AG04449 (cell line): ENCODE measurements around the gene MRPS35.

Experiments
- CTCF ChIA-PET: fragments of 350-600 bp; formaldehyde crosslinking; extraction: SDS; loops from one replicate; lab custom pipeline; 2021; ENCODE audit warnings: antibody characterized with exemption; lab: Yijun Ruan, JAX
- POLR2A ChIA-PET: fragments of 400-600, 350-600 bp; formaldehyde crosslinking; extraction: SDS; loops from one replicate; lab custom pipeline; 2020; ENCODE audit warnings: antibody characterized with exemption, inconsistent platforms; lab: Yijun Ruan, JAX
- DNase-seq: peaks from one replicate; pipeline ENCODE4 v3.0.0-alpha.2; 2010; ENCODE audit warnings: low read depth, low spot score
- H3K4me3 ChIP-seq: 2 replicates; pipeline ENCODE4 v1.5.1; 2011; ENCODE audit warnings: low read depth, mild to moderate bottlenecking, control low read depth, low read length
- TF ChIP-seq, protein P1 (sequence below): IDR thresholded peaks from one replicate; pipeline ENCODE4 v1.5.1; 2011; ENCODE audit warnings: mild to moderate bottlenecking, moderate library complexity, low read length, control low read depth, inconsistent platforms; ENCODE audit not compliant: insufficient read depth; ENCODE audit errors: missing control alignments

MRPS35 gene

GRCh38 chr12:27772328-27773049 lies 61.9 kb downstream of the MRPS35 start:
- CTCF ChIA-PET = interaction anchor here (0.7 kb wide), 1 partner anchor 49 kb away, joined by 3 read pairs; no protein-coding TSS in a partner anchor
- TF ChIP-seq, protein P1, sequence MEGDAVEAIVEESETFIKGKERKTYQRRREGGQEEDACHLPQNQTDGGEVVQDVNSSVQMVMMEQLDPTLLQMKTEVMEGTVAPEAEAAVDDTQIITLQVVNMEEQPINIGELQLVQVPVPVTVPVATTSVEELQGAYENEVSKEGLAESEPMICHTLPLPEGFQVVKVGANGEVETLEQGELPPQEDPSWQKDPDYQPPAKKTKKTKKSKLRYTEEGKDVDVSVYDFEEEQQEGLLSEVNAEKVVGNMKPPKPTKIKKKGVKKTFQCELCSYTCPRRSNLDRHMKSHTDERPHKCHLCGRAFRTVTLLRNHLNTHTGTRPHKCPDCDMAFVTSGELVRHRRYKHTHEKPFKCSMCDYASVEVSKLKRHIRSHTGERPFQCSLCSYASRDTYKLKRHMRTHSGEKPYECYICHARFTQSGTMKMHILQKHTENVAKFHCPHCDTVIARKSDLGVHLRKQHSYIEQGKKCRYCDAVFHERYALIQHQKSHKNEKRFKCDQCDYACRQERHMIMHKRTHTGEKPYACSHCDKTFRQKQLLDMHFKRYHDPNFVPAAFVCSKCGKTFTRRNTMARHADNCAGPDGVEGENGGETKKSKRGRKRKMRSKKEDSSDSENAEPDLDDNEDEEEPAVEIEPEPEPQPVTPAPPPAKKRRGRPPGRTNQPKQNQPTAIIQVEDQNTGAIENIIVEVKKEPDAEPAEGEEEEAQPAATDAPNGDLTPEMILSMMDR = no peak
- no peak overlapping the region for H3K4me3 ChIP-seq
- POLR2A ChIA-PET = no interaction called here
- DNase-seq = no peak

- no peak for DNase-seq
- no peak overlapping the region for H3K4me3 ChIP-seq
- TF ChIP-seq, protein P1 = no peak
- ChIA-PET POLR2A (no interaction called here), CTCF (interaction anchor here (1.5 kb wide), 1 partner anchor 16 kb away, joined by 3 read pairs; no protein-coding TSS in a partner anchor)
Observed at GRCh38 chr12:27777141-27777540, 66.5 kb downstream of the MRPS35 start.

- TF ChIP-seq, protein P1 = no peak
- no peak for DNase-seq
- H3K4me3 ChIP-seq = no peak overlapping the region
- POLR2A ChIA-PET = no interaction called here
- CTCF ChIA-PET = interaction anchor here (1.3 to 2.7 kb wide), 3 partner anchors 9 to 163 kb away, joined by 3 to 8 read pairs (median 5); no protein-coding TSS in a partner anchor
Observed at GRCh38 chr12:27778206-27778605, 67.6 kb downstream of the MRPS35 start.

- ChIA-PET POLR2A (interaction anchor here (0.7 to 1.1 kb wide), 4 partner anchors 16 to 83 kb away, joined by 3 to 4 read pairs (median 4); no protein-coding TSS in a partner anchor), CTCF (interaction anchor here (0.8 to 2.7 kb wide), 10 partner anchors 9 to 394 kb away, joined by 3 to 9 read pairs (median 5); no protein-coding TSS in a partner anchor)
- TF ChIP-seq, protein P1 = no peak
- H3K4me3 ChIP-seq = peak overlapping the region; percentile 86
- DNase-seq = no peak
Observed at GRCh38 chr12:27779416-27779919, 68.8 kb downstream of the MRPS35 start.

- ChIA-PET POLR2A (interaction anchor here (0.7 to 1.1 kb wide), 4 partner anchors 17 to 82 kb away, joined by 3 to 4 read pairs (median 4); no protein-coding TSS in a partner anchor), CTCF (interaction anchor here (1.2 to 2.7 kb wide), 8 partner anchors 8 to 393 kb away, joined by 3 to 9 read pairs (median 5); no protein-coding TSS in a partner anchor)
- no peak for DNase-seq
- H3K4me3 ChIP-seq = peak within 1 kb of the TSS; percentile 86
- TF ChIP-seq, protein P1 = peak; percentile 8
Observed at GRCh38 chr12:27779920-27780611, 69.4 kb downstream of the MRPS35 start, which contains the start of the genes KLHL42 and MANSC4. KLHL42 (plus strand) TSS chr12:27780233; CDS start chr12:27780331, 98 bp downstream. MANSC4 (minus strand) TSS chr12:27780236; CDS start chr12:27771276, 8,960 bp downstream.
